PC-3 (cell line): ENCODE measurements around the gene ZMYND11.

Experiments used
- EZH2 ChIP-seq: fragments of 300-600 bp; sonication (generic); IDR thresholded peaks from one replicate; pipeline ENCODE4 v1.6.1; 2017; ENCODE audit warnings: antibody characterized with exemption, mild to moderate bottlenecking, low read length; ENCODE audit not compliant: unreplicated experiment
- EZH2phosphoT487 ChIP-seq: fragments of 300-600 bp; sonication (generic); IDR thresholded peaks from 2 replicates; pipeline ENCODE4 v1.6.1; 2018; ENCODE audit warnings: mild to moderate bottlenecking, antibody characterized with exemption, low read length, borderline replicate concordance
- TF ChIP-seq, protein P1 (sequence below): fragments of 300-600 bp; sonication (generic); conservative IDR thresholded peaks from 2 replicates; pipeline ENCODE4 v1.5.1; 2017; ENCODE audit warnings: antibody characterized with exemption, low read depth, mild to moderate bottlenecking, low read length

DNA sequence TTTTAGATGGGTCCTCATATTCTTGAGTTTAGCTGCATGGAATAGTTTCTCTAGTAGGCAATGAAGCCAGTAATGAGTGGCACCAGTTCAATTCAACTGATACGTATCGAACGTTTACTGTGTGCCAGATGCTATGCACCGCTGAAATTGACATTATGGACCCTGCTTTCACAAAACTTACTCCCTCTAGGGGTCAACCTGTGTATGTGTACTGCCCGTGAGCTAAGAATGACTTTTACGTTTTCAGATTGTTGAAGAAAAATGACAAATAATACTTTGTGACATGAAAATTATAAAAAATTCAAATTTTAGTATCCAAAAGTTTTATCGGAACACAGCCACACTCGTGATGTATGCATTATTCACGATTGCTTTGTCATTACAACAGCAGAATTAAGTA lies 95.5 kb downstream of the ZMYND11 start:
- TF ChIP-seq, protein P1, sequence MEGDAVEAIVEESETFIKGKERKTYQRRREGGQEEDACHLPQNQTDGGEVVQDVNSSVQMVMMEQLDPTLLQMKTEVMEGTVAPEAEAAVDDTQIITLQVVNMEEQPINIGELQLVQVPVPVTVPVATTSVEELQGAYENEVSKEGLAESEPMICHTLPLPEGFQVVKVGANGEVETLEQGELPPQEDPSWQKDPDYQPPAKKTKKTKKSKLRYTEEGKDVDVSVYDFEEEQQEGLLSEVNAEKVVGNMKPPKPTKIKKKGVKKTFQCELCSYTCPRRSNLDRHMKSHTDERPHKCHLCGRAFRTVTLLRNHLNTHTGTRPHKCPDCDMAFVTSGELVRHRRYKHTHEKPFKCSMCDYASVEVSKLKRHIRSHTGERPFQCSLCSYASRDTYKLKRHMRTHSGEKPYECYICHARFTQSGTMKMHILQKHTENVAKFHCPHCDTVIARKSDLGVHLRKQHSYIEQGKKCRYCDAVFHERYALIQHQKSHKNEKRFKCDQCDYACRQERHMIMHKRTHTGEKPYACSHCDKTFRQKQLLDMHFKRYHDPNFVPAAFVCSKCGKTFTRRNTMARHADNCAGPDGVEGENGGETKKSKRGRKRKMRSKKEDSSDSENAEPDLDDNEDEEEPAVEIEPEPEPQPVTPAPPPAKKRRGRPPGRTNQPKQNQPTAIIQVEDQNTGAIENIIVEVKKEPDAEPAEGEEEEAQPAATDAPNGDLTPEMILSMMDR: peak; percentile 60
- TF ChIP-seq EZH2: no peak
- no peak for TF ChIP-seq EZH2phosphoT487
